PC-3 (cell line): ENCODE measurements around the gene ZNF513. TPM values are rescaled to one million over a fixed set of nuclear protein-coding genes. Genes with fewer than 3 reads are reported as not detected.

ENCODE experiments used
- ATAC-seq: fragments of 200-7000 bp; cut with Tn5 transposase; 2 replicates; pipeline ENCODE4 v1.9.1; 2020; ENCODE audit warnings: mild to moderate bottlenecking, moderate library complexity
- Bru-seq: library from RNA; stranded (reverse); fragments of 400-500 nt; gene quantifications from one replicate; lab custom pipeline; 2021; lab: Mats Ljungman, UMichigan
- BruChase-seq, 2 experiments: library from RNA; stranded (reverse); fragments of 400-500 nt; gene quantifications; one replicate each; lab custom pipeline; 2021; lab: Mats Ljungman, UMichigan
- BruUV-seq: library from RNA; stranded (reverse); fragments of 400-500 nt; replicated peaks from 2 replicates; lab custom pipeline; 2021; lab: Mats Ljungman, UMichigan
- CTCF ChIA-PET: fragments of 300-600 bp; sonication (Branson Sonifier 250); formaldehyde crosslinking; loops from one replicate; lab custom pipeline; 2022; ENCODE audit warnings: antibody characterized with exemption; lab: Charles Lee
- POLR2A ChIA-PET: fragments of 300-600 bp; sonication (Branson Sonifier 250); formaldehyde crosslinking; loops from one replicate; lab custom pipeline; 2022; ENCODE audit warnings: antibody characterized with exemption; ENCODE audit not compliant: unreplicated experiment; lab: Charles Lee
- DNase-seq: peaks from one replicate; pipeline ENCODE4 v3.0.0-alpha.2; 2015
- H2AFZ ChIP-seq: fragments of 300-600 bp; sonication (generic); 2 replicates; pipeline ENCODE4 v1.6.0; 2016; ENCODE audit warnings: antibody characterized with exemption, low read length
- H3F3A ChIP-seq: fragments of 300-600 bp; sonication (generic); one replicate; pipeline ENCODE4 v1.6.0; 2017; ENCODE audit warnings: antibody characterized with exemption, low read length, control low read depth, mild to moderate bottlenecking; ENCODE audit not compliant: unreplicated experiment
- H3K27ac ChIP-seq: fragments of 300-600 bp; sonication (generic); 2 replicates; pipeline ENCODE4 v1.5.1; 2016; ENCODE audit warnings: mild to moderate bottlenecking, low read length
- H3K27me3 ChIP-seq: fragments of 300-600 bp; sonication (generic); 2 replicates; pipeline ENCODE4 v1.6.1; 2016; ENCODE audit warnings: low read length, mixed read lengths
- H3K36me3 ChIP-seq: fragments of 300-600 bp; sonication (generic); 2 replicates; pipeline ENCODE4 v1.6.1; 2016; ENCODE audit warnings: low read depth, mixed run types, low read length, mixed read lengths
- H3K4me1 ChIP-seq: fragments of 300-600 bp; sonication (generic); 2 replicates; pipeline ENCODE4 v1.5.1; 2016; ENCODE audit warnings: low read length; ENCODE audit not compliant: insufficient read depth
- H3K4me2 ChIP-seq: fragments of 300-600 bp; sonication (generic); 2 replicates; pipeline ENCODE4 v1.6.0; 2016; ENCODE audit warnings: low read length
- H3K4me3 ChIP-seq: fragments of 300-600 bp; sonication (generic); 2 replicates; pipeline ENCODE4 v1.5.1; 2016; ENCODE audit warnings: mild to moderate bottlenecking, low read length, mixed read lengths
- H3K79me2 ChIP-seq: fragments of 300-600 bp; sonication (generic); 2 replicates; pipeline ENCODE4 v1.6.1; 2017; ENCODE audit warnings: low read length, mixed read lengths
- H3K9ac ChIP-seq: fragments of 300-600 bp; sonication (generic); 2 replicates; pipeline ENCODE4 v1.6.0; 2016; ENCODE audit warnings: mild to moderate bottlenecking, low read length
- H3K9me2 ChIP-seq: fragments of 300-600 bp; sonication (generic); replicated peaks from 2 replicates; pipeline ENCODE4 v1.6.1; 2016; ENCODE audit warnings: mixed run types, low read length, mixed read lengths
- H3K9me3 ChIP-seq: fragments of 300-600 bp; sonication (generic); 2 replicates; pipeline ENCODE4 v1.6.1; 2016; ENCODE audit warnings: low read length, mixed read lengths
- H4K20me1 ChIP-seq: fragments of 300-600 bp; sonication (generic); 2 replicates; pipeline ENCODE4 v1.6.1; 2016; ENCODE audit warnings: low read length, mixed read lengths
- CTCF ChIP-seq: fragments of 300-600 bp; sonication (generic); conservative IDR thresholded peaks from 2 replicates; pipeline ENCODE4 v1.5.1; 2017; ENCODE audit warnings: antibody characterized with exemption, low read depth, mild to moderate bottlenecking, low read length
- EZH2 ChIP-seq: fragments of 300-600 bp; sonication (generic); IDR thresholded peaks from one replicate; pipeline ENCODE4 v1.6.1; 2017; ENCODE audit warnings: antibody characterized with exemption, mild to moderate bottlenecking, low read length; ENCODE audit not compliant: unreplicated experiment
- EZH2phosphoT487 ChIP-seq: fragments of 300-600 bp; sonication (generic); IDR thresholded peaks from 2 replicates; pipeline ENCODE4 v1.6.1; 2018; ENCODE audit warnings: mild to moderate bottlenecking, antibody characterized with exemption, low read length, borderline replicate concordance
- intact Hi-C: fragments of 100-400 bp; cut with micrococcal nuclease; formaldehyde crosslinking; loops from 2 replicates; pipeline ENCODE4 v1.9.0; 2023
- long read RNA-seq: library from polyadenylated mRNA; unstranded; transcript quantifications from one replicate; pipeline ENCODE4 v2.0.0, GENCODE V29; 2021; ENCODE audit not compliant: unreplicated experiment
- total RNA-seq: library from RNA; depleted of rRNA; stranded (reverse); fragments of >200 nt; gene quantifications from 2 replicates; pipeline ENCODE4 v1.2.3, GENCODE V29; 2014; rRNA removed

The ZNF513 gene
- 7.4 and 9.7 TPM in 2 replicates for total RNA-seq
- percentile 72 among the genes with signal in this experiment for Bru-seq, nascent RNA
- percentile 82 among the genes with signal in this experiment for BruChase-seq, experiment 1, labeled RNA remaining after a 6-hour chase
- percentile 79 among the genes with signal in this experiment for BruChase-seq, experiment 2, labeled RNA remaining after a 2-hour chase
- long read RNA-seq, transcript ZNF513-201 (4 exons, 2,139 nt): major isoform, 34 of 60 reads
- long read RNA-seq, partial matches to known transcripts: 9 of 60 reads
- long read RNA-seq, other reads (novel, unspliced or antisense): 17 of 60 reads

- Histone ChIP-seq H2AFZ (peak within 1 kb of the TSS; percentile 62), H3K79me2 (peaks cover 3% of the 10 kb centered on the region; the same call in 1 of the 2 replicates), H3K4me3 (peak within 1 kb of the TSS; percentile 73), H3K36me3 (peaks cover 38% of the 10 kb centered on the region), H3K27ac (peak within 1 kb of the TSS; percentile 62), H3K9me2 (no peaks in the 10 kb centered on the region), H3K27me3 (no peaks in the 10 kb centered on the region), H3K4me2 (peak within 1 kb of the TSS; percentile 91), H4K20me1 (no peaks in the 10 kb centered on the region), H3K9me3 (no peaks in the 10 kb centered on the region), H3F3A (no peaks in the 10 kb centered on the region), H3K4me1 (peaks cover 13% of the 10 kb centered on the region), H3K9ac (peak within 1 kb of the TSS; percentile 73)
- CTCF ChIA-PET: interaction anchor here (0.7 kb wide), 1 partner anchor 478 kb away, joined by 3 read pairs; no protein-coding TSS in a partner anchor
- ATAC-seq (peak; percentile 79), DNase-seq (peak; percentile 85)
- no peak for TF ChIP-seq EZH2
- no peak for TF ChIP-seq CTCF
- no peak for TF ChIP-seq EZH2phosphoT487
- POLR2A ChIA-PET: interaction anchor here (0.8 kb wide), 1 partner anchor 27 kb away, joined by 4 read pairs; no protein-coding TSS in a partner anchor
- intact Hi-C loops: no loop called here
- BruUV-seq: TSS peak; percentile 9
These were observed at the start of gene ZNF513 for GRCh38 chr2:27380626-27381545. ZNF513 (minus strand) TSS chr2:27380734; CDS start chr2:27380526, 208 bp downstream.

GRCh38 chr2:27428978-27429541 lies 48.5 kb upstream of the ZNF513 start:
- Histone ChIP-seq H3K9ac (peak overlapping the region; percentile 78), H3K27ac (peak overlapping the region; percentile 33), H3K27me3 (no peaks in the 10 kb centered on the region), H3K4me1 (peaks cover 19% of the 10 kb centered on the region), H2AFZ (peak overlapping the region; percentile 90), H3K4me3 (peak overlapping the region; percentile 85), H3K36me3 (peaks cover 8% of the 10 kb centered on the region), H3K9me2 (no peaks in the 10 kb centered on the region), H3F3A (no peaks in the 10 kb centered on the region), H3K9me3 (no peaks in the 10 kb centered on the region), H4K20me1 (peaks cover 25% of the 10 kb centered on the region), H3K4me2 (peak overlapping the region; percentile 99), H3K79me2 (peaks cover 44% of the 10 kb centered on the region)
- peak; percentile 84 for ATAC-seq
- no TSS peak for BruUV-seq
- TF ChIP-seq CTCF: no peak
- no peak for TF ChIP-seq EZH2
- no peak for TF ChIP-seq EZH2phosphoT487
- POLR2A ChIA-PET: interaction anchor here (0.5 to 1.4 kb wide), 4 partner anchors 19 to 837 kb away, joined by 3 to 10 read pairs (median 4); partner anchors contain the start of gene PPM1G
- intact Hi-C loops: loop anchor here (1.0 kb wide), 2 partner anchors 20 to 253 kb away; partner anchors contain the start of gene PPM1G
- DNase-seq: peak; percentile 86
- CTCF ChIA-PET: interaction anchor here (0.8 kb wide), 1 partner anchor 19 kb away, joined by 3 read pairs; the partner anchor contains the start of gene PPM1G
